HepG2 (cell line): ENCODE measurements around the gene DEFB131B. TPM values are rescaled to one million over a fixed set of nuclear protein-coding genes. Genes with fewer than 3 reads are reported as not detected.

Experiments
- CBX2 ChIP-seq, 2 experiments: fragments of 200-600 bp in 1 of 2; sonication (generic); formaldehyde crosslinking in 1 of 2; IDR thresholded peaks; 2 replicates each; pipeline versions ENCODE4 v1.7.0 to v1.8.1; 2018 to 2022; ENCODE audit warnings: low read depth in 2 of 2, low read length in 1 of 2, mild to moderate bottlenecking in 1 of 2, missing genetic modification reagents in 1 of 2
- CHCHD3 ChIP-seq: sonication (generic); formaldehyde crosslinking; IDR thresholded peaks from 2 replicates; pipeline ENCODE4 v1.8.0; 2022; ENCODE audit warnings: mild to moderate bottlenecking, missing genetic modification reagents, moderate library complexity
- KDM5A ChIP-seq: fragments of 200-600 bp; sonication (generic); IDR thresholded peaks from 2 replicates; pipeline ENCODE4 v1.7.0; 2018; ENCODE audit warnings: antibody characterized with exemption, mild to moderate bottlenecking, low read length, borderline replicate concordance
- NRL ChIP-seq: sonication (generic); formaldehyde crosslinking; IDR thresholded peaks from 2 replicates; pipeline ENCODE4 v1.5.0; 2020; ENCODE audit warnings: missing genetic modification reagents, mild to moderate bottlenecking, moderate library complexity, borderline replicate concordance
- PCBP2 ChIP-seq: fragments of 200-400 bp; formaldehyde crosslinking; optimal IDR thresholded peaks from 2 replicates; pipeline ENCODE3; 2018; ENCODE audit warnings: low read length, low read depth; ENCODE audit not compliant: poor library complexity, severe bottlenecking
- POLR2G ChIP-seq: fragments of 200-400 bp; formaldehyde crosslinking; IDR thresholded peaks from 2 replicates; pipeline ENCODE4 v1.6.1; 2018; ENCODE audit warnings: mild to moderate bottlenecking, low read depth, low read length, moderate library complexity
- RBM22 ChIP-seq: fragments of 200-400 bp; formaldehyde crosslinking; optimal IDR thresholded peaks from 2 replicates; pipeline ENCODE3; 2017; ENCODE audit warnings: mild to moderate bottlenecking, low read length, moderate library complexity
- SNAPC2 ChIP-seq: sonication (generic); formaldehyde crosslinking; IDR thresholded peaks from 2 replicates; pipeline ENCODE4 v1.8.1; 2022; ENCODE audit warnings: mild to moderate bottlenecking, missing genetic modification reagents
- SP2 ChIP-seq: sonication (generic); formaldehyde crosslinking; IDR thresholded peaks from 2 replicates; pipeline ENCODE4 v1.5.1; 2020; ENCODE audit warnings: mild to moderate bottlenecking, missing genetic modification reagents
- TARDBP ChIP-seq: sonication (generic); formaldehyde crosslinking; IDR thresholded peaks from 2 replicates; pipeline ENCODE4 v1.8.0; 2022; ENCODE audit warnings: mild to moderate bottlenecking, missing genetic modification reagents
- ZGPAT ChIP-seq: IDR thresholded peaks from 2 replicates; pipeline ENCODE4 v1.6.1; 2016; ENCODE audit warnings: mild to moderate bottlenecking
- ZNF256 ChIP-seq: sonication (generic); formaldehyde crosslinking; conservative IDR thresholded peaks from 2 replicates; pipeline ENCODE4 v1.4.0; 2020; ENCODE audit warnings: missing genetic modification reagents
- ZNF280B ChIP-seq: sonication (generic); formaldehyde crosslinking; IDR thresholded peaks from 2 replicates; pipeline ENCODE4 v1.5.0; 2020; ENCODE audit warnings: missing genetic modification reagents, mild to moderate bottlenecking, borderline replicate concordance
- ZNF556 ChIP-seq: sonication (generic); formaldehyde crosslinking; IDR thresholded peaks from 2 replicates; pipeline ENCODE4 v1.4.0; 2020; ENCODE audit warnings: mild to moderate bottlenecking, missing genetic modification reagents, borderline replicate concordance
- ZNF646 ChIP-seq: sonication (generic); formaldehyde crosslinking; IDR thresholded peaks from 2 replicates; pipeline ENCODE4 v1.9.0; 2021; ENCODE audit warnings: mild to moderate bottlenecking, missing genetic modification reagents
- polyA plus RNA-seq, 8 experiments: library from polyadenylated mRNA; depleted of rRNA in 3 of 8; stranded (reverse) in 7 of 8; unstranded in 1 of 8; fragments of >200 nt; fragmentation: Illumina TruSeq in 4 of 8; extraction: Trizol in 4 of 8; gene quantifications; 2 replicates each; pipeline versions ENCODE4 v1.2.1 to v1.2.3, GENCODE V29; 2011 to 2016; ENCODE audit warnings: low read depth in 4 of 8, missing spikeins in 1 of 8, mixed read lengths in 1 of 8; ENCODE audit not compliant: insufficient read depth in 1 of 8
- total RNA-seq, 5 experiments: library from RNA; depleted of rRNA; stranded (reverse); fragments of >200 nt; fragmentation: Illumina TruSeq; extraction: Trizol; gene quantifications; 2 replicates each; pipeline ENCODE4 v1.2.3, GENCODE V29; 2016; ENCODE audit warnings: low read depth in 1 of 5
- TF ChIP-seq, protein P1 (sequence below), 2 experiments: sonication (generic) in 1 of 2; formaldehyde crosslinking in 1 of 2; IDR thresholded peaks; 2 replicates each; pipeline versions ENCODE4 v1.5.1 to v1.6.1; 2011 to 2020; ENCODE audit warnings: borderline replicate concordance in 1 of 2, low read depth in 1 of 2, low read length in 1 of 2, mild to moderate bottlenecking in 1 of 2, missing genetic modification reagents in 1 of 2, moderate library complexity in 1 of 2

DEFB131B gene
- total and polyA plus RNA-seq, 2 of the 13 experiments (the other 11 are each of a cell fraction or from before 2014, with no cell fraction given) = not detected

GRCh38 chr11:71928737-71929443 lies 50.6 kb downstream of the DEFB131B start, which contains the start of gene RNF121 (continued):
- TF ChIP-seq ZNF646 = no peak
- no peak for TF ChIP-seq PCBP2
- peak; percentile 6; the same call in 1 of the 2 replicates for TF ChIP-seq ZGPAT (CRISPR knock-in tag)
- no peak for TF ChIP-seq ZNF280B (CRISPR knock-in tag)
- peak; percentile 86 for TF ChIP-seq KDM5A
- no peak for TF ChIP-seq CBX2 (IDR thresholded peaks at IDR 0.05; ENCODE audit: low read depth, low read length)
- no peak for TF ChIP-seq CBX2 (CRISPR knock-in tag; IDR thresholded peaks at IDR 0.05; ENCODE audit: low read depth)
- TF ChIP-seq TARDBP (CRISPR knock-in tag) = no peak
- TF ChIP-seq NRL (CRISPR knock-in tag) = peak; percentile 91
- TF ChIP-seq CHCHD3 = no peak
- peak; percentile 83 for TF ChIP-seq POLR2G
- no peak for TF ChIP-seq RBM22
- TF ChIP-seq ZNF556 (CRISPR knock-in tag) = no peak
- peak; percentile 89 for TF ChIP-seq SP2 (CRISPR knock-in tag)
- no peak for TF ChIP-seq ZNF256 (CRISPR knock-in tag)
- TF ChIP-seq, protein P1, sequence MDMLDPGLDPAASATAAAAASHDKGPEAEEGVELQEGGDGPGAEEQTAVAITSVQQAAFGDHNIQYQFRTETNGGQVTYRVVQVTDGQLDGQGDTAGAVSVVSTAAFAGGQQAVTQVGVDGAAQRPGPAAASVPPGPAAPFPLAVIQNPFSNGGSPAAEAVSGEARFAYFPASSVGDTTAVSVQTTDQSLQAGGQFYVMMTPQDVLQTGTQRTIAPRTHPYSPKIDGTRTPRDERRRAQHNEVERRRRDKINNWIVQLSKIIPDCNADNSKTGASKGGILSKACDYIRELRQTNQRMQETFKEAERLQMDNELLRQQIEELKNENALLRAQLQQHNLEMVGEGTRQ (IDR thresholded peaks at IDR 0.05; ENCODE audit: low read depth, low read length) = no peak
- TF ChIP-seq, protein P1 (CRISPR knock-in tag; IDR thresholded peaks at IDR 0.05; ENCODE audit: borderline replicate concordance) = no peak
- TF ChIP-seq SNAPC2 (CRISPR knock-in tag) = no peak
